ENCODE data around the gene ST3GAL2.
"Not testable (repeated sequence)": the region's sequence is repeated elsewhere in the genome, so short reads cannot be mapped to it uniquely, and the experiment has no call there.

Gene ST3GAL2

GRCh38 chr16:70416748-70417616 lies 21.9 kb downstream of the ST3GAL2 start:
- TF ChIP-seq CTCF (conservative IDR thresholded peaks at IDR 0.05; ENCODE audit: control insufficient read depth, insufficient read depth, low read depth, low read length): no peak
- H3K4me3 ChIP-seq (ENCODE audit: control insufficient read depth, low read depth, low read length): no peak overlapping the region
- no peak for DNase-seq (ENCODE audit: low read depth)

- not testable (repeated sequence) for H3K4me3 ChIP-seq (ENCODE audit: control insufficient read depth, low read depth, low read length); DNase-seq (ENCODE audit: low read depth)
Measured at GRCh38 chr16:70413572-70413971, 25.3 kb downstream of the ST3GAL2 start.

- TF ChIP-seq CTCF (conservative IDR thresholded peaks at IDR 0.05; ENCODE audit: control insufficient read depth, insufficient read depth, low read depth, low read length): no peak
- DNase-seq (ENCODE audit: low read depth): no peak
- no peak overlapping the region for H3K4me3 ChIP-seq (ENCODE audit: control insufficient read depth, low read depth, low read length)
Measured at GRCh38 chr16:70412385-70412784, 26.5 kb downstream of the ST3GAL2 start.

GRCh38 chr16:70410734-70411133 lies 28.2 kb downstream of the ST3GAL2 start:
- no peak for TF ChIP-seq CTCF (conservative IDR thresholded peaks at IDR 0.05; ENCODE audit: control insufficient read depth, insufficient read depth, low read depth, low read length)
- no peak for DNase-seq (ENCODE audit: low read depth)

GRCh38 chr16:70407811-70408274 lies 31.1 kb downstream of the ST3GAL2 start:
- DNase-seq (ENCODE audit: low read depth): no peak
- no peak for TF ChIP-seq CTCF (conservative IDR thresholded peaks at IDR 0.05; ENCODE audit: control insufficient read depth, insufficient read depth, low read depth, low read length)
- no peak overlapping the region for H3K4me3 ChIP-seq (ENCODE audit: control insufficient read depth, low read depth, low read length)

More at GRCh38 chr16:70410734-70411133, 28.2 kb downstream of the ST3GAL2 start:
- no peak overlapping the region for H3K4me3 ChIP-seq (ENCODE audit: control insufficient read depth, low read depth, low read length)

GRCh38 chr16:70406104-70406503 lies 32.8 kb downstream of the ST3GAL2 start:
- H3K4me3 ChIP-seq (ENCODE audit: control insufficient read depth, low read depth, low read length); DNase-seq (ENCODE audit: low read depth): not testable (repeated sequence)

GRCh38 chr16:70402916-70403659 lies 35.8 kb downstream of the ST3GAL2 start:
- DNase-seq (ENCODE audit: low read depth): peak; percentile 63
- no peak overlapping the region for H3K4me3 ChIP-seq (ENCODE audit: control insufficient read depth, low read depth, low read length)
- TF ChIP-seq CTCF (conservative IDR thresholded peaks at IDR 0.05; ENCODE audit: control insufficient read depth, insufficient read depth, low read depth, low read length): no peak

Data from fibroblast of mammary gland (primary cell).